ENCODE measurements around the gene CDCA5. TPM values are rescaled to one million over a fixed set of nuclear protein-coding genes. Genes with fewer than 3 reads are reported as not detected.
A peak's percentile ranks its signal among the peaks of the same experiment; 100 is the strongest.

Gene CDCA5
- total RNA-seq, 1 donor from 2014 or later, result 1.7 TPM

GRCh38 chr11:65066315-65066714, 17.5 kb downstream of the CDCA5 start:
- ATAC-seq, result no peak
- no peak overlapping the region for H3K27ac ChIP-seq
- TF ChIP-seq CTCF (IDR thresholded peaks at IDR 0.05), result no peak
- no peaks in the 10 kb centered on the region for H3K4me1 ChIP-seq
- intact Hi-C loops (cut with DNase I), result no loop called here
- H3K4me3 ChIP-seq, result no peak overlapping the region
- DNase-seq, result no peak
- H3K36me3 ChIP-seq, result no peaks in the 10 kb centered on the region
- no peaks in the 10 kb centered on the region for H3K9me3 ChIP-seq
- H3K27me3 ChIP-seq, result no peaks in the 10 kb centered on the region

GRCh38 chr11:65065851-65066250, 18.0 kb downstream of the CDCA5 start:
- ATAC-seq, result no peak
- intact Hi-C loops (cut with DNase I), result no loop called here
- DNase-seq, result no peak
- Histone ChIP-seq H3K27me3 (no peaks in the 10 kb centered on the region), H3K4me1 (no peaks in the 10 kb centered on the region), H3K4me3 (no peak overlapping the region), H3K27ac (no peak overlapping the region), H3K36me3 (no peaks in the 10 kb centered on the region), H3K9me3 (no peaks in the 10 kb centered on the region)
- no peak for TF ChIP-seq CTCF (IDR thresholded peaks at IDR 0.05)

- H3K9me3 ChIP-seq, result no peaks in the 10 kb centered on the region
- no peaks in the 10 kb centered on the region for H3K36me3 ChIP-seq
- TF ChIP-seq CTCF (IDR thresholded peaks at IDR 0.05), result no peak
- H3K27me3 ChIP-seq, result no peaks in the 10 kb centered on the region
- DNase-seq (no peak), ATAC-seq (no peak)
- no peak overlapping the region for H3K4me3 ChIP-seq
- H3K27ac ChIP-seq, result no peak overlapping the region
- H3K4me1 ChIP-seq, result no peaks in the 10 kb centered on the region
- intact Hi-C loops (cut with DNase I), result no loop called here
Measured at GRCh38 chr11:65064847-65065240, 19.0 kb downstream of the CDCA5 start.

- Histone ChIP-seq H3K27me3 (no peaks in the 10 kb centered on the region), H3K9me3 (no peaks in the 10 kb centered on the region), H3K27ac (no peak overlapping the region), H3K36me3 (no peaks in the 10 kb centered on the region), H3K4me3 (no peak overlapping the region), H3K4me1 (no peaks in the 10 kb centered on the region)
- no peak for ATAC-seq
- no peak for DNase-seq
- intact Hi-C loops (cut with DNase I), result no loop called here
- TF ChIP-seq CTCF (IDR thresholded peaks at IDR 0.05), result no peak
Measured at GRCh38 chr11:65063532-65063931, 20.3 kb downstream of the CDCA5 start.

- no peaks in the 10 kb centered on the region for H3K36me3 ChIP-seq
- TF ChIP-seq CTCF (IDR thresholded peaks at IDR 0.05), result peak; percentile 21
- DNase-seq (no peak), ATAC-seq (peak; percentile 62)
- no peak overlapping the region for H3K27ac ChIP-seq
- H3K9me3 ChIP-seq, result no peaks in the 10 kb centered on the region
- no peak overlapping the region for H3K4me3 ChIP-seq
- H3K27me3 ChIP-seq, result no peaks in the 10 kb centered on the region
- intact Hi-C loops (cut with DNase I), result no loop called here
- H3K4me1 ChIP-seq, result no peaks in the 10 kb centered on the region
Measured at GRCh38 chr11:65060913-65061408, 22.9 kb downstream of the CDCA5 start.
